Bone marrow (tissue), 2 donors: ENCODE data around the gene RAC2.
"Not testable (repeated sequence)": the region's sequence is repeated elsewhere in the genome, so short reads cannot be mapped to it uniquely, and the experiment has no call there.

ENCODE experiments used
- DNase-seq, 2 donors: peaks; one replicate each; lab custom pipeline; 2025; lab: John Stamatoyannopoulos, UW

Gene RAC2

GRCh38 chr22:37234736-37235711 lies 9.0 kb downstream of the RAC2 start:
- DNase-seq, result no peak

DNA sequence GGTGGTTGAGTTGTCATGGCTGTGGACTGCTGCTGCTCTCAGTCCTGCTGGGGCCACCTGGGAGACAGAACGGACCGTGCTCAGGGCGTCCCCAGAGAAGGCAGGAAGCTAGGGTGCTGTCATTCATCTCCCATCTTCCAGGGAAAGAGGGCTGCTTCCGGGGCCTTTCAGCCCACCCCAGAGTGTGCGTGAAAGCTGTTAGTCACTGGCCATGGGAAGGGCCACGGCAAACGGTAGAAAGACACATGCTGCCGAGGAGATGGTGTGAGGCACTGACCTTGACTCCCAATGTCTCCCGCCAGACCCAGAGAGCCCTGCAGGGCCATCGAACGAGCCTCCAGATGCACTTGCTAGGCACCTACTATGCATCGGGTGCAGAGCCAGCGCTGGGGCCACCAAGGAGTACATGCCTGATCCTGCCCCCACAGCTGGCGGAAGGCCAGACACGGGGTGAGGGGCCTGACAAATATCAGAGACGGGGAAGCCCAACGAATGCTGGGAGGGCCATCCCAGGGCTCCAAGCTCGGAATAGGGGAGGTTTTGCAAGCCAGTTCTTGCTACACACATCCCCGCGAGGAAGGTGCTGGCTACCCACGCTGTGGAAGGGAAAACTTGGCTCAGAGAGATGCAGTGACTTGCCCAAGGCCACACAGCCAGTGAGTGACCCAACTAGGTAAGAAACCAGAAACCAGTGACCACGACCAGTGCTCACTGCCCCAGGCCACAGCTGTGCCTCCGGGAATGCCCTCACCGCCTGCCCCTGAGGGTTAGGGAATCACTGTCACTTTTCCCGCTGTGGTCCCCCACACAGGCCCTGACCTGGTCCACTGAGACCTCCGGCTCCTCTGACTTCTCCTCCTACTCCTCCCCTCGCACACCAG lies 10.1 kb downstream of the RAC2 start:
- no peak for DNase-seq

DNA sequence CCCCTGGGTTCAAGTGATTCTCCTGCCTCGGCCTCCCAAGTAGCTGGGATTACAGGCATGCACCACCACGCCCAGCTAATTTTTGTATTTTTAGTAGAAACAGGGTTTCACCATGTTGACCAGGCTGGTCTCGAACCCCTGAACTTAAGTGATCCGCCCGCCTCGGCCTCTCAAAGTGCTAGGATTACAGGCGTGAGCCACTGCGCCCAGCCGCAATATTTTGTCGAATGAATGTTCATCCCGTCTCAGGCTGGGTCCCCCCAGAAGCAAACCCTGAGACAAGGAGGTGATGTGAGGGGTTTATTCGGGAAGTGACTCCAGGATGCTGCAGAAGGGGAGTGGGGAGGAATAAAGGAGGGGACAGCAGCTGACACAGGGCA lies 10.7 kb downstream of the RAC2 start:
- DNase-seq, result not testable (repeated sequence)

- no peak for DNase-seq
Measured at GRCh38 chr22:37232140-37232998, 11.7 kb downstream of the RAC2 start.

DNA sequence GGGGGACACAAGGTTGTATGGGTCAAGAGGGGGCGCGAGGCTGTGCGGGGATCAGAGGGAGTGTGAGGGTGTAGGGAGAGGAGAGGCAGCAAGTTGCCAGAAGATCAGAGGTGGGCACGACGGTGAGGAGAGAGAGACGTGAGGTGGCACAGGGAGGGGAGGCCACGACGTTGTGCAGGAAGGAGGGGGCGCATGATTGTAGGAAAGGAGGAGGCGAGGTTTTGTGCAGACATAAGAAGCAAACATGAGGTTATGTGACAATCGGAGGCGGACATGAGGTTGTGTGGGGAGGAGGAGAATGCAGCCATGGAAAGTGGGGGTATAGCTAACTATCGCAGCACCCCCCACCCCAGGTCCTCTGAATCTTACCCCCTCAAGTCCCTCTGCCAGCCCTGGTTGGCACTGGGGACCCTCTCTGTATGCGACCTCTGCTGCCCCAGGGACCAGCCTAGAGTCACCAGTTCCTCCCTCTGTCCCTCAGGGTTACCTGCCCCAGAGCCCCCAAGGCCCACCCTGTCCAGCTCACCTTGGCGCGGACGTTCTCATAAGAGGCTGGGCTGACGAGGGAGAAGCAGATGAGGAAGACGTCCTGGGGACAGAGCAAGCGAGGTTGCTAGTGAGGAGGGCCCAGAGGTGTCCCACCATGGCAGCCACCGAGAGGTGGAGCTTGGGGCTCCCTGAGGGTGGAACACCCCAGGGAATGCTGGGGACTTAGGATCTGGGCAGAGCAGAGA lies 12.5 kb downstream of the RAC2 start:
- no peak for DNase-seq

- DNase-seq, result no peak
Measured at GRCh38 chr22:37230673-37231405, 13.2 kb downstream of the RAC2 start.

DNA sequence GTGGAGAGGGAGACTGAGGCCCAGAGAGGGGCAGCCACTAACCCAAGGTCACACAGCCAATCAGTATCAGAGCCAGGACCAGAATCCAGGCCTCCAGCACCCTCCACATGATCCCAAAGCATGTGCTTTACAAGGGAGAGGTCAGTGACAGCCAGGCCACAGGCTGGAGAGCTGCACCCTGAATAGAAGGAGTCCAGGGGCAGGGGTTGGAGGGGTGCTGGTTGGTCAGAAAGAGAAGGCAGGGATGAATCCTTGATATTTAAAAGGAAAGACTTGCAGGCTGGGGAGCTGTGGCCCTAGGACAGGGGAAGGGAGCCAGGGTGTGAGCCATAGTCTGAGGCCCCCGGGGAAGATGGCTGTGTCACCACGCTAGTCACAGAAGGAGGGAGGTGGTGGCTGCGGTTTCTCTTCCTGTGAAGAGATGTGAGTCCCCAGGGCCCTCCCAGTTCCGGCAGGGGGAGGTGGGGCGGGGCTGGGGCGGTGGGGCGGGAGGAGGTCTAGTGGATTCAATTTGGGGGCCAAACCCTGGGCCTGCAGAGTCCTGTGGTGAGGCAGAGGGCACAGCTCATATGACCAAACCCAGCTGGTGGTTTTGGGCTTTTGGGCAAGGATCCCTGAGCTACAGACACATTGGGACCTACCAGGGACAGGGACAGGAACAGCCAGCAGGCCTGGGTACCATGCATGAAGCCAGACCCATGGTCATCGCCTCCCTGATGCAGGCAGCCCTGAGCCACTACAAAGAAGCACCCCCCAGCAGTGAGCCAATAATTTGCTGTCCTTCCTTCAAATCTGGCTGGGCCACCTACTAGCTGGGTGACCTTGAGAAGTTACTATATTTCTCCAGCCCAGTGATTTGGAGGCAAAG lies 14.0 kb downstream of the RAC2 start:
- peak; percentile 71 to 89 for DNase-seq

GRCh38 chr22:37229012-37229804 lies 14.9 kb downstream of the RAC2 start:
- DNase-seq, result peak in 1 of 2 donors; percentile 57

- peak in 1 of 2 donors; percentile 23 for DNase-seq
Measured at GRCh38 chr22:37228106-37229011, 15.7 kb downstream of the RAC2 start.

DNA sequence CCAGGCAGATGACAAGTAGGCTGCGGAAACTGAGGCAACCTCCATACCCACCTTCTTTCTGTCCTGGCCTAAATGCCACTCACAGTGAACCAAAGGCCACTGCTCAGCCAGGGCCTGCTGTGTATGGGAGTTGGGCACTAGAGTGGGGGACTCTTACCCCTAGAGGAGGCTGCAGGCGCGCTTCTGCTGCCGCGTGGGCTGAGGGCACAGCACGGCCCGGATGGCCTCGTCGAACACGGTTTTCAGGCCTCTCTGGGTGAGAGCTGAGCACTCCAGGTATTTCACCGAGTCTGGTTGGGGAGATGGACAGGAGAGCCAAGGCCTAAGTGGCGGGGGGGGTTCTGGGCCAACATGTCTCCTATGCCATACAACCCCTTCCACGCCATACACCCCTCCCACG lies 17.6 kb downstream of the RAC2 start:
- DNase-seq, result no peak

DNA sequence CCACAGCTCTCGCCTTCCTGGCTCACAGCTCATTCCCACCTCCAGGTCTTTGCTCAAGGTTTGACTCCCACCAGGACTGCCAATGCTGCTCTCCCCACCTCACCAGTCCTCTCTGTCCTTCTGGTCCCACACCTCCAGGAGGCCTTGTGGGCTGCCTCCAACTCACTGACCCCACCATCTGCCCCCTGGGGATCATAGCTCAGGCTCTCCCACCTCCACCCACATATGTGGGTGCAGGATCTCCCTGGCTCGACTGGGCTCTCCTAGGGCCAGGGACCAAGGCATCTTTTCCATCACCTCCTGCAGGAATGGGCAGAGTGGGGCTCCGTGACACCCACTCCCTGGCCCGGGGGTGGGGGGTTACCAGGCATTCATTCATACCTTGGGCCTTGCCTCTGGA lies 18.0 kb downstream of the RAC2 start:
- DNase-seq, result no peak

DNA sequence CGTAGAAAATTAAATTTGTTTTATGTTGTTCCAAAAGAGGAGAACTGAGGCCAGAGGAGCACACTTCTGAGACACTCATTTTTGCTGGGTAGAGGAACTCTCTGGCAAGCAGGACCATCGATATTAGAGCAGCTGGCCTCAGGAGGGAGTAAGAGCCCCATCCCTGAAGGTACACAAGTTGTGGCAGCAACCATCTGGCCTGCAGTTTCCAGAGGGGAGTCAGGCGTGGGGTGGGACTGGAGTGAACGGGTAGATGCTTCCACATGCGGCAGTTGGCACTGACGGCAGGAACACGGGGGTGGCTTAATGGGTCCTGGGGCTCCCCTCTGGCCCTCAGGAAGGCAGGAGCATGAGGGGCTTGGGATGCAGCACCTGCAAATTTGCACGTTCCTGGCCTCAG lies 18.6 kb downstream of the RAC2 start:
- no peak for DNase-seq

DNA sequence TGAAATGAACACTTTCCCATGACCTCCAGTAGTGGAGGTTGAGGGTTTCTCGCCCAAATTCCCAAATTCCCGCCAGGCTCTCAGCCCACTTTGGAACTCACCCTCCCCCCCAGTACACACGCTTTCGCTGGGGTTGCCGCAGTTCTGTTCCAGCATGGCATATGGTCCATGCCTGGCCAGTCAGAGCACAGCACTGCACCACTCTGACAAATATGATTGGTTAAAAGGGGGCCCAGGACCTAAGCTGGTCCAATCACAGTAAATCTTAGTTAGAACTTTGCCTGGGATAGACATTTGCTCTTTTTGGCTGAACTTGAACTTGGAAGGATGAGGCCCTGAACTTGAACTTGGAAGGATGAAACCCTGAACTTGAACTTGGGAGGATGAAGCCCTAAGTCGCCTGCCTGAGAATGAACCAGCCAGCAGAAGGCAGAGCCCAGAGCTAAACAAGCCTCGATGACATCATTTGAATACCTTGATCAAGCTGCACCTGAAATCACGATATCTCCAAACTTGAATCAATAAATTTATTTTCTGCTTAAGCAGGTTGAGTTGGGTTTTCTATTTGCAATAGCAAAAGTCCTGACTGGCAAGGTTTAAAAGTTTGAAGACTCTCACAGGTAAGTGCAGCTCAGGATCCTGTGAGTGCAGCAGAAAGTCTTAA lies 19.2 kb downstream of the RAC2 start:
- no peak for DNase-seq

GRCh38 chr22:37223965-37224551 lies 20.0 kb downstream of the RAC2 start:
- no peak for DNase-seq

- no peak for DNase-seq
Measured at GRCh38 chr22:37222440-37222971, 21.6 kb downstream of the RAC2 start.
